IPS-15b (cell line): ENCODE results near the gene CMTR1.

ENCODE experiments used
- H3K27me3 ChIP-seq: one replicate; pipeline ENCODE4 v1.6.1; 2013; ENCODE audit warnings: low read length; ENCODE audit not compliant: control insufficient read depth, insufficient read depth
- H3K36me3 ChIP-seq: one replicate; pipeline ENCODE4 v1.6.1; 2013; ENCODE audit warnings: low read length; ENCODE audit not compliant: control insufficient read depth, insufficient read depth
- H3K4me1 ChIP-seq: one replicate; pipeline ENCODE4 v1.6.1; 2013; ENCODE audit warnings: mild to moderate bottlenecking, low read length; ENCODE audit not compliant: control insufficient read depth, insufficient read depth
- H3K4me3 ChIP-seq: one replicate; pipeline ENCODE4 v1.5.1; 2013; ENCODE audit warnings: low read depth, low read length
- H3K9ac ChIP-seq: one replicate; pipeline ENCODE4 v1.6.1; 2013; ENCODE audit warnings: low read depth, mild to moderate bottlenecking, low read length
- H3K9me3 ChIP-seq: one replicate; pipeline ENCODE4 v1.6.1; 2013; ENCODE audit warnings: mild to moderate bottlenecking, low read length; ENCODE audit not compliant: control insufficient read depth, insufficient read depth

The CMTR1 gene

GRCh38 chr6:37459981-37460800 lies 27.2 kb downstream of the CMTR1 start:
- Histone ChIP-seq H3K9me3 (no peaks in the 10 kb centered on the region), H3K27me3 (no peaks in the 10 kb centered on the region), H3K4me1 (no peaks in the 10 kb centered on the region), H3K9ac (no peak overlapping the region), H3K36me3 (peaks cover 7% of the 10 kb centered on the region), H3K4me3 (no peak overlapping the region)

GRCh38 chr6:37460805-37461204 lies 27.8 kb downstream of the CMTR1 start:
- no peak overlapping the region for H3K4me3 ChIP-seq

GRCh38 chr6:37463110-37463509 lies 30.1 kb downstream of the CMTR1 start:
- Histone ChIP-seq H3K36me3 (peaks cover 7% of the 10 kb centered on the region), H3K9me3 (no peaks in the 10 kb centered on the region), H3K4me1 (no peaks in the 10 kb centered on the region), H3K27me3 (no peaks in the 10 kb centered on the region), H3K4me3 (no peak overlapping the region), H3K9ac (no peak overlapping the region)

More at GRCh38 chr6:37460805-37461204, 27.8 kb downstream of the CMTR1 start:
- peaks cover 7% of the 10 kb centered on the region for H3K36me3 ChIP-seq
- H3K27me3 ChIP-seq: no peaks in the 10 kb centered on the region
- no peak overlapping the region for H3K9ac ChIP-seq
- H3K9me3 ChIP-seq: no peaks in the 10 kb centered on the region
- H3K4me1 ChIP-seq: no peaks in the 10 kb centered on the region

- Histone ChIP-seq H3K27me3 (no peaks in the 10 kb centered on the region), H3K36me3 (peaks cover 9% of the 10 kb centered on the region), H3K4me3 (no peak overlapping the region), H3K4me1 (no peaks in the 10 kb centered on the region), H3K9ac (no peak overlapping the region), H3K9me3 (no peaks in the 10 kb centered on the region)
Observed at GRCh38 chr6:37467718-37468117, 34.7 kb downstream of the CMTR1 start.

GRCh38 chr6:37473364-37474095 lies 40.5 kb downstream of the CMTR1 start:
- Histone ChIP-seq H3K4me1 (no peaks in the 10 kb centered on the region), H3K27me3 (no peaks in the 10 kb centered on the region), H3K4me3 (no peak overlapping the region), H3K9me3 (no peaks in the 10 kb centered on the region), H3K9ac (no peak overlapping the region), H3K36me3 (peaks cover 32% of the 10 kb centered on the region)

- H3K36me3 ChIP-seq: peaks cover 38% of the 10 kb centered on the region
Observed at GRCh38 chr6:37474316-37474715, 41.3 kb downstream of the CMTR1 start.

GRCh38 chr6:37477191-37477590 lies 44.2 kb downstream of the CMTR1 start:
- H3K36me3 ChIP-seq: peaks cover 38% of the 10 kb centered on the region
- H3K9ac ChIP-seq: no peak overlapping the region
- no peaks in the 10 kb centered on the region for H3K27me3 ChIP-seq
- peaks cover 5% of the 10 kb centered on the region for H3K4me1 ChIP-seq
- no peak overlapping the region for H3K4me3 ChIP-seq
- no peaks in the 10 kb centered on the region for H3K9me3 ChIP-seq

More at GRCh38 chr6:37474316-37474715, 41.3 kb downstream of the CMTR1 start:
- Histone ChIP-seq H3K4me1 (no peaks in the 10 kb centered on the region), H3K27me3 (no peaks in the 10 kb centered on the region), H3K4me3 (no peak overlapping the region), H3K9ac (no peak overlapping the region), H3K9me3 (no peaks in the 10 kb centered on the region)

GRCh38 chr6:37477656-37478435 lies 44.8 kb downstream of the CMTR1 start:
- Histone ChIP-seq H3K9me3 (no peaks in the 10 kb centered on the region), H3K9ac (no peak overlapping the region), H3K4me3 (no peak overlapping the region), H3K36me3 (peaks cover 38% of the 10 kb centered on the region), H3K27me3 (no peaks in the 10 kb centered on the region), H3K4me1 (peaks cover 5% of the 10 kb centered on the region)

- Histone ChIP-seq H3K9ac (no peak overlapping the region), H3K4me1 (peaks cover 5% of the 10 kb centered on the region), H3K9me3 (no peaks in the 10 kb centered on the region), H3K36me3 (peaks cover 29% of the 10 kb centered on the region), H3K27me3 (no peaks in the 10 kb centered on the region), H3K4me3 (no peak overlapping the region)
Observed at GRCh38 chr6:37478827-37479226, 45.8 kb downstream of the CMTR1 start.

- Histone ChIP-seq H3K9me3 (no peaks in the 10 kb centered on the region), H3K9ac (no peak overlapping the region), H3K27me3 (no peaks in the 10 kb centered on the region), H3K4me1 (peaks cover 5% of the 10 kb centered on the region), H3K4me3 (no peak overlapping the region), H3K36me3 (peaks cover 28% of the 10 kb centered on the region)
Observed at GRCh38 chr6:37479266-37479854, 46.3 kb downstream of the CMTR1 start.

- Histone ChIP-seq H3K9ac (no peak overlapping the region), H3K9me3 (no peaks in the 10 kb centered on the region), H3K4me3 (no peak overlapping the region), H3K36me3 (peaks cover 22% of the 10 kb centered on the region), H3K27me3 (no peaks in the 10 kb centered on the region), H3K4me1 (peaks cover 5% of the 10 kb centered on the region)
Observed at GRCh38 chr6:37480118-37480736, 47.2 kb downstream of the CMTR1 start.
